LNCaP clone FGC (cell line): Measurements from ENCODE around the gene FZD4.
"Not testable (repeated sequence)": the region's sequence is repeated elsewhere in the genome, so short reads cannot be mapped to it uniquely, and the experiment has no call there.

ENCODE experiments used
- DNase-seq: peaks from one replicate; pipeline ENCODE4 v3.0.0-alpha.2; 2011; ENCODE audit warnings: low read depth
- H3K4me3 ChIP-seq: 2 replicates; pipeline ENCODE4 v1.5.1; 2011; ENCODE audit warnings: mild to moderate bottlenecking, low read depth, low read length, control low read depth
- TF ChIP-seq, protein P1 (sequence below): IDR thresholded peaks from 2 replicates; pipeline ENCODE4 v1.5.1; 2012; ENCODE audit warnings: mild to moderate bottlenecking; ENCODE audit not compliant: control insufficient read depth, insufficient read depth; ENCODE audit errors: extremely low read depth

Gene FZD4

DNA sequence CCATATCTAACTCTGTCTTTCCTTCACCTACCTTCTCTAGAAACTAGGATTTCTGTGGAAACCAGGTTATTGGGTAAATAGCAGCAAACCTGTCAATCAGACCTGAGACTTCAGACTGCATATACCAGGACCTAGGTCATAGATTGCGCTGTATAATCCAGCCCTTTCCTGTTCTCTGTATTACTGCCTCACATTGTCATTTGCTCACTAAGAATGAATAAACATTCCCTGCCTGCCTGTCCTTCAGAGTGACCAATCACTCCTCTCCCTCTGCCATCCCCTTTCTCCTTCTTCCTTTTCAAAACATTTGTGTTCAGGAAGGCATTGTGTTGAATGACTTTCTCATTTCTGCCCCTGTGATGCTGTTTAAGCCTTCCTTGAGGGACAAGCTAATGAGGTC lies 14.1 kb upstream of the FZD4 start:
- TF ChIP-seq, protein P1, sequence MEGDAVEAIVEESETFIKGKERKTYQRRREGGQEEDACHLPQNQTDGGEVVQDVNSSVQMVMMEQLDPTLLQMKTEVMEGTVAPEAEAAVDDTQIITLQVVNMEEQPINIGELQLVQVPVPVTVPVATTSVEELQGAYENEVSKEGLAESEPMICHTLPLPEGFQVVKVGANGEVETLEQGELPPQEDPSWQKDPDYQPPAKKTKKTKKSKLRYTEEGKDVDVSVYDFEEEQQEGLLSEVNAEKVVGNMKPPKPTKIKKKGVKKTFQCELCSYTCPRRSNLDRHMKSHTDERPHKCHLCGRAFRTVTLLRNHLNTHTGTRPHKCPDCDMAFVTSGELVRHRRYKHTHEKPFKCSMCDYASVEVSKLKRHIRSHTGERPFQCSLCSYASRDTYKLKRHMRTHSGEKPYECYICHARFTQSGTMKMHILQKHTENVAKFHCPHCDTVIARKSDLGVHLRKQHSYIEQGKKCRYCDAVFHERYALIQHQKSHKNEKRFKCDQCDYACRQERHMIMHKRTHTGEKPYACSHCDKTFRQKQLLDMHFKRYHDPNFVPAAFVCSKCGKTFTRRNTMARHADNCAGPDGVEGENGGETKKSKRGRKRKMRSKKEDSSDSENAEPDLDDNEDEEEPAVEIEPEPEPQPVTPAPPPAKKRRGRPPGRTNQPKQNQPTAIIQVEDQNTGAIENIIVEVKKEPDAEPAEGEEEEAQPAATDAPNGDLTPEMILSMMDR, result no peak
- DNase-seq, result no peak
- H3K4me3 ChIP-seq, result no peak overlapping the region

DNA sequence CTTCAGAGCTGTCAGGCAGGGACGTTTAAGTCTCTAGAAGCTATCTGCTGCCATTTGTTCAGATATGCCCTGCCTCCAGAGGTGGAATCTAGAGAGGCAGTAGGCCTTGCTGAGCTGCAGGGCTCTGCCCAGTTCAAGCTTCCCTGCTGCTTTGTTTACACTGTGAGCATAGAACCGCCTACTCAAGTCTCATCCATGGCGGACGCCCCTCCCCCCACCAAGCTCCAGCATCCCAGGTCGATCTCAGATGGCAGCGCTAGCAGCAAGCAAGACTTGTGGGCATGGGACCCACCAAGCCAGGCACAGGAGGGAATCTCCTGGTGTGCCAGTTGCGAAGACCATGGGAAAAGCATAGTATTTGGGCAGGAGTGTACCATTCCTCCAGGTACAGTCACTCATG lies 12.4 kb upstream of the FZD4 start:
- not testable (repeated sequence) for DNase-seq, H3K4me3 ChIP-seq

DNA sequence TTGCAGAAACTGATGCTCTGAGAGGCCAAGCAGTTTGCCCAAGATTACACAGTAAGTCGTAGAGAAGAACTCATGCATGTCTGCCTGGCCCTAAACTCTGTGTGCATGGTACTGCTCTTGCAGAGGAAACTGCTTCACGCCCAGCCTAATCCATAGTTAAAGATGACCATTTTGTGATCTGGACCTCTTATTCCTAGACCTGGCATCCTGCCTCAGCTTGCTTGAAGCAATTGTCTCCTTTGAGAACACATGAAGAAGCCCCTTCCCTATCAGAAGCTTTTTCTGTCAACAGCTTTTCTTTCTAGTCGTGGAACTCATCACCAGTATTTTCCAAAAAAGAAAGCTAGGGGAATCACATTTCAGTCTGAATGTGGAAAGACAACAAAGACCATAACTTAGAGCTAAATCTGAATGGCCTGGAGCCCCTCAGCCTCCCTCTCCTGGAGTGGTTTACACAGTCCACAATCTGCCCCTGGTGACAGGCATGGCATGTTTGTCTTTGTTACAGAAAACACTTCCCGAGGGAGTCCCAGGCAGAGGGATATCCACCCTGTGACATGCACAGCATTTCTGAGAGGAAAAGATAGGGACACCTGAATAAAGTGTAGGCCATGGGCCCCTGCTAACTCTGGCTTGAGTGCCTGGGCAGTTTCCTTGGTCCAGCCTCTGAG lies 2.9 kb upstream of the FZD4 start:
- TF ChIP-seq, protein P1, result no peak
- H3K4me3 ChIP-seq, result no peak overlapping the region
- DNase-seq, result no peak

DNA sequence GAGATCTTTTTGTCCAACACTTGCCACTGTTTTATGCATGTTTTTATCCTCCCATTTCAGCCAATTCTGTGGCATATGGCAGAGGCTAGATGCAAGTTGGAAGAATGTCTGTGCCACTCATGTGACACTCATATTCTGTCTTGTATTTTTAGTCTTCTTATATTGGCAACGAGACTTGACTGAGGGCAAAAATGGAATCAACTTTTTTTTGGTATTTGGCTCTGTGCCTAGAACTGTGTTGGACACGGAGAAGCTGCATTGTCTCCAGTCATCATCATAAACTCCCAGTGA lies 1.7 kb upstream of the FZD4 start:
- TF ChIP-seq, protein P1, result no peak
- no peak for DNase-seq
- no peak overlapping the region for H3K4me3 ChIP-seq

DNA sequence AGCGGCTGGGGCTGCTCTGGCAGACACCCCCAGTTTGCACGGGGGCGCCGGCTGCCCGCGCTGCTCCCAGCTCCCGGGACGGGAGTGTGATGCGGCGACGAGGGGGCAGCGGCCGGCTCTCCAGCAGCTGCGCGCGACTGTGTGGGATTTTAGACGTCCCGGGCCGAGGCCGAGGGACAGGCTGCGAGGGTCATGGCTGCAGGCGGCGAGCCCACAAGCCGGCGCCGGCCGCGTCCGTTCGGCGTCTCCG lies 159 bp downstream of the FZD4 start:
- H3K4me3 ChIP-seq, result peak overlapping the region; percentile 59
- TF ChIP-seq, protein P1, result no peak
- no peak for DNase-seq

DNA sequence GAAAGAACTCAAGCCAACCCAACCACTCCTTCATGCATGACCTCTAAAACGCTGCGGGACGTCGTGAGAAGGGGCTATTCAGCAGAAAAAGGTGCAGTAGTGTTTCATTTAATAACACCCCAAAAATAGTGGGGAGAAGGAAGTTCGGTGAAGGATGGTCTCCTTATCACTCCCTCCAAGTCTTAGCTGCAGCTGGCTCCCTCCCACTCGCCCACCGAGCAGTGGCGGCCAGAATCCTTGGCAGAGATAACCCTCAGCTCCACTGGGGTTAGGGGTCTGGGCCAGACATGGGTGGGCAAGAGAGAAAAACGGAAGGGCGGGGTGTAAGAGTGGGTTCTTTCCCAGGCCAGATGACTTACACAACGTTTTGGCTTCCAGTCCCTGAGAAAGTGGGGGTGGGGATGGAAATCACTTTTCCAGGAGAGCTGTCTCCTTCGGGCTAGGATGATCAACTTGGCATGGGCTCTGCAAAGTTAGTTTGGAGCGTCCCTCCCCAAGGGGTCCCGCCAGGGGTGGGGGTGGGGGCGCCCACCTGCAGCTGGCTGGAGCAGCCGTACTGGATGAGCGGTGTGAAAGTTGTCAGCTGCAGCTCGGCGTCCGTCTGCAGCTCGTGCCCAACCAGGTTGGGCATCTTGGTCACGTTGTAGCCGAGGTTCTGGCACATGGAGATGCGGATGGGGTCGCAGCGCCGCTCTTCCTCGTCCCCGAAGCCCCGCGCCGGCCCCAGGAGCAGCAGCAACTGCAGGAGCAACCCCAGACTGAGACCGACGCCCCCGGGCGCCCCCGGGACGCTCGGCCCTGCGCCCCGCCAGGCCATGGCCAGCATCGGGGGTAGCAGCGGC lies 705 bp downstream of the FZD4 start:
- H3K4me3 ChIP-seq, result peak overlapping the region; percentile 59
- DNase-seq, result no peak
- TF ChIP-seq, protein P1, result no peak

DNA sequence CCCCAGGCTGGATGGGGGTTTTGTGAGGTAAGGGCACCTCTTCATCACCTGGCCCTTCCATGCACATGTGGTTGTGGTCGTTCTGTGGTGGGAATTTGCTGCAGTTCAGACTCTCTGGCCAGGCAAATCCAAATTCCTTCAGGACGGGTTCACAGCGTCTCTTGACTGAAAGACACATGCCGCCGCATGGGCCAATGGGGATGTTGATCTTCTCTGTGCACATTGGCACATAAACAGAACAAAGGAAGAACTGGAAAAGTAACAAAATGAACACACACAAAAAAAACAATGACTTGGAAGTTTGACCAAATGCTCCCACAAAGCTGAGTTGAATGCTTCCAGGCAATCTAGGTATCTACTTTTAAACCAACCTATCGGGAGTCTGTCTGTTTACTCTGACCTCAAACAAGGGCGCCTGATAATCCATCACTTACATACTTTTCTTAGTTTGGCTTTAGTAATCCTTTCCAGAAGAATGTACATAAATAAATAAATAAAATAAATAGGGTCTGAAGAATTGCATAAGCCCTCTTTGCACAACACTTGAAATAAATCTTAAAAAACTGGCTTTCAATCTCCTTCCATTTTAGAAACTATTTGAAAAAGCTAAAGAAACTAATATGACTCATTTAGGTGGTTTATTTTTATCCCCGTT lies 2.8 kb downstream of the FZD4 start:
- no peak for DNase-seq
- H3K4me3 ChIP-seq, result no peak overlapping the region
- TF ChIP-seq, protein P1, result no peak
